Activated CD8-positive, alpha-beta T cell treated with anti-CD3 and anti-CD28 coated beads for 36 hours (primary cell): ENCODE data around the gene RNF112. TPM values are rescaled to one million over a fixed set of nuclear protein-coding genes. Genes with fewer than 3 reads are reported as not detected.

ENCODE experiments used
- ATAC-seq: fragments of 200-7000 bp; cut with Tn5 transposase; one replicate; pipeline ENCODE4 v1.10.0; 2021; ENCODE audit warnings: mild to moderate bottlenecking, moderate library complexity
- CTCF ChIA-PET: fragments of 350-600 bp; sonication (Branson Sonifier 250); formaldehyde crosslinking; loops from one replicate; lab custom pipeline; 2021; ENCODE audit warnings: antibody characterized with exemption; lab: Charles Lee
- POLR2A ChIA-PET: fragments of 350-600 bp; sonication (Branson Sonifier 250); formaldehyde crosslinking; loops from one replicate; lab custom pipeline; 2021; ENCODE audit warnings: antibody characterized with exemption; lab: Charles Lee
- DNase-seq: peaks from one replicate; pipeline ENCODE4 v3.0.0-alpha.2; 2020
- H3K27ac Mint-ChIP-seq: one replicate; pipeline ENCODE4 v1.8.0; 2021; ENCODE audit warnings: mild to moderate bottlenecking, mixed read lengths
- H3K27me3 Mint-ChIP-seq: one replicate; pipeline ENCODE4 v1.8.0; 2021; ENCODE audit warnings: mixed read lengths
- H3K36me3 Mint-ChIP-seq: one replicate; pipeline ENCODE4 v1.8.0; 2021; ENCODE audit warnings: low read depth, mixed read lengths
- H3K4me1 Mint-ChIP-seq: one replicate; pipeline ENCODE4 v1.8.0; 2021; ENCODE audit warnings: low read depth, mixed read lengths
- H3K4me3 Mint-ChIP-seq: one replicate; pipeline ENCODE4 v1.8.0; 2021; ENCODE audit warnings: mild to moderate bottlenecking, moderate library complexity, mixed read lengths
- H3K9me3 Mint-ChIP-seq: one replicate; pipeline ENCODE4 v1.8.0; 2021; ENCODE audit warnings: mixed read lengths
- intact Hi-C: fragments of 100-400 bp; cut with micrococcal nuclease; formaldehyde crosslinking; loops from one replicate; pipeline ENCODE4 v1.10.0; 2022
- total RNA-seq, 2 experiments: library from RNA; stranded (reverse); gene quantifications; one replicate each; pipeline ENCODE4 v1.2.3, GENCODE V29; 2021
- TF ChIP-seq, protein P1 (sequence below): fragments of 200-600 bp; IDR thresholded peaks from one replicate; pipeline ENCODE4 v1.8.0; 2022; ENCODE audit warnings: antibody characterized with exemption, mild to moderate bottlenecking

The RNF112 gene
- total RNA-seq, 2 experiments from 2014 or later: 0.34 to 0.63 TPM

DNA sequence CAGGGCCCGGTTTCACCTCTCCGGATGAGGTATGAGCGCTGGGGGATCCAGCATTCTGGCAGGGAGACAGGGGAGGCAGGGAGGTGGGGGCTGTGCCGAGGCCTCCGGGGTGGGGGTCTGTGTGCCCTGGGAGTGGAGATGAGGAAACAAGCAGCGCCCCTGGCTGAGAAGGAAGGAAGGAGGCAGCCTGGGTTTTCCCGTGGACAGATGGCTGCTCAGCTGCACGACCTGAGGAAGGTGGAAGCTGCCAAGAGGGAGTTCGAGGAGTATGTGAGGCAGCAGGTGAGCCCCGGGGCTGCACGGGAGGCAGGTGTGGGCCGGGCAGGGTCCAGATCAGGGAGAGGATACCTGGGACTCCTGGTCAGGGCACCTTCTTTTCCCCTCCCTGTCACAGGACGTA is 4.3 kb downstream of the RNF112 start:
- Mint-ChIP-seq H3K4me3 (no peak overlapping the region), H3K9me3 (no peaks in the 10 kb centered on the region), H3K27me3 (no peaks in the 10 kb centered on the region), H3K27ac (no peak overlapping the region), H3K4me1 (peaks cover 2% of the 10 kb centered on the region), H3K36me3 (no peaks in the 10 kb centered on the region)
- intact Hi-C loops: no loop called here
- TF ChIP-seq, protein P1, sequence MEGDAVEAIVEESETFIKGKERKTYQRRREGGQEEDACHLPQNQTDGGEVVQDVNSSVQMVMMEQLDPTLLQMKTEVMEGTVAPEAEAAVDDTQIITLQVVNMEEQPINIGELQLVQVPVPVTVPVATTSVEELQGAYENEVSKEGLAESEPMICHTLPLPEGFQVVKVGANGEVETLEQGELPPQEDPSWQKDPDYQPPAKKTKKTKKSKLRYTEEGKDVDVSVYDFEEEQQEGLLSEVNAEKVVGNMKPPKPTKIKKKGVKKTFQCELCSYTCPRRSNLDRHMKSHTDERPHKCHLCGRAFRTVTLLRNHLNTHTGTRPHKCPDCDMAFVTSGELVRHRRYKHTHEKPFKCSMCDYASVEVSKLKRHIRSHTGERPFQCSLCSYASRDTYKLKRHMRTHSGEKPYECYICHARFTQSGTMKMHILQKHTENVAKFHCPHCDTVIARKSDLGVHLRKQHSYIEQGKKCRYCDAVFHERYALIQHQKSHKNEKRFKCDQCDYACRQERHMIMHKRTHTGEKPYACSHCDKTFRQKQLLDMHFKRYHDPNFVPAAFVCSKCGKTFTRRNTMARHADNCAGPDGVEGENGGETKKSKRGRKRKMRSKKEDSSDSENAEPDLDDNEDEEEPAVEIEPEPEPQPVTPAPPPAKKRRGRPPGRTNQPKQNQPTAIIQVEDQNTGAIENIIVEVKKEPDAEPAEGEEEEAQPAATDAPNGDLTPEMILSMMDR: no peak
- CTCF ChIA-PET: interaction anchor here (2.9 kb wide), 1 partner anchor 32 kb away, joined by 7 read pairs; no protein-coding TSS in a partner anchor
- DNase-seq (no peak), ATAC-seq (no peak)
- POLR2A ChIA-PET: no interaction called here

DNA sequence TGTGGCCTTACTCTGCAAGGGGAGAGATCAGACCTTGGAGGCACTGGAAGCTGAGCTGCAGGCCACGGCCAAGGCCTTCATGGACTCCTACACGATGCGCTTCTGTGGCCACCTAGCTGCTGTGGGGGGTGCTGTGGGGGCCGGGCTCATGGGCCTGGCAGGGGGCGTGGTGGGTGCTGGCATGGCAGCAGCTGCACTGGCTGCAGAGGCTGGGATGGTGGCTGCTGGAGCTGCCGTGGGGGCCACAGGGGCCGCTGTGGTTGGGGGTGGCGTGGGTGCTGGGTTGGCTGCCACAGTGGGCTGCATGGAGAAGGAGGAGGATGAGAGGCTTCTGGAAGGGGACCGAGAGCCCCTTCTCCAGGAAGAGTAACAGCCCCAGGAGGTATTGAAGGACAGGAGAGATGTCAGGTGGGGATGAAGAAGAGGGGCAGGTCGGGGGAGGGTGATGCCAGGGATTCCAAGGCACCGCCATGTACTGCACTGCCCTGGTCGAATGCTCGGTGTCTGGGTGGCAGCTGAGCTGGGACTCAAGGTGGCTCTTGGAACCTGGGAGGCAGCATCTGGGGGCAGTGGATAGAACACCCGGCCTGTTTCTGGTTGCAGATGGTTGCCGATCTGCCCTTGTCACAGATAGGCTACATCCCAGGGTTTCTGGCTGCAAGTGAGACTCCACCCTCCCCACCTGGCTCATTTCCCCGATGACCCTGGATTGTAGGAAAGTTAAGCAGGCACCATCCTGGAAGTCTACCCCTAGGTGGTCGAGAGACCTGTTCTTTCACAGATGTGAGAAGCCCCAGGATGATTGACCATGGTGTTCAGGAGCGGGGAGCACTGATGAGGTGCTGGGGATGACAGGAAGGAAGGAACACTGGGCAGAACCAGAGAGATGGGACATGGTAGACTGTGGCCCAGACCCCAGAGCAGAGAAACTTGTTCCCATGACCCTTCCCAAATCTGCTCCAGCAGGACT is 5.1 kb downstream of the RNF112 start:
- peaks cover 2% of the 10 kb centered on the region for H3K4me1 Mint-ChIP-seq
- H3K9me3 Mint-ChIP-seq: no peaks in the 10 kb centered on the region
- no peaks in the 10 kb centered on the region for H3K27me3 Mint-ChIP-seq
- no peak overlapping the region for H3K4me3 Mint-ChIP-seq
- ATAC-seq (no peak), DNase-seq (no peak)
- H3K36me3 Mint-ChIP-seq: no peaks in the 10 kb centered on the region
- intact Hi-C loops: no loop called here
- ChIA-PET CTCF (interaction anchor here (2.9 kb wide), 1 partner anchor 31 kb away, joined by 7 read pairs; no protein-coding TSS in a partner anchor), POLR2A (interaction anchor here (0.6 kb wide), 1 partner anchor 51 kb away, joined by 3 read pairs; no protein-coding TSS in a partner anchor)
- no peak overlapping the region for H3K27ac Mint-ChIP-seq
- TF ChIP-seq, protein P1: no peak

DNA sequence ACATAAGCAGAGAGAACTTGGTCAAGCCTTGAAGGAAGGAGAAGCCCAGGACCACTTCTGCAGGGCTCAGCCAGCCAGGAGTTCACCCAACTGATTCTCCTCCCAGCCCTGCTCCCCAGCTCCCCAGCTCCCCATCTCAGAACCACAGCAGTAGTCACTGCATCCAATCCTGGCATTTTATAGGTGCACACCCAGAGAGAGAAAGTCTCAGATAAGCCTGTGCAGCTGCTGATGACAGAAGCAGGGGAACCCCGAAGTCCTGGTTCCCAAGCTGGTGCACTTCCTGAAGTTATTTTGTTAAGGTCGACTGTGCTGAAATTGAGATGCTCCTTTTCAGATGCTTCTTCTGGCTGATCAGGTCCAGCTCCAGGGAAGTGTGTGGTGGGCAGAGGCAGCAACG is 6.6 kb downstream of the RNF112 start:
- DNase-seq (no peak), ATAC-seq (no peak)
- ChIA-PET POLR2A (no interaction called here), CTCF (interaction anchor here (0.9 kb wide), 1 partner anchor 10 kb away, joined by 3 read pairs; no protein-coding TSS in a partner anchor)
- Mint-ChIP-seq H3K36me3 (no peaks in the 10 kb centered on the region), H3K27me3 (peaks cover 1% of the 10 kb centered on the region), H3K27ac (no peak overlapping the region), H3K4me1 (peaks cover 2% of the 10 kb centered on the region), H3K9me3 (no peaks in the 10 kb centered on the region), H3K4me3 (no peak overlapping the region)
- TF ChIP-seq, protein P1: no peak
- intact Hi-C loops: no loop called here

DNA sequence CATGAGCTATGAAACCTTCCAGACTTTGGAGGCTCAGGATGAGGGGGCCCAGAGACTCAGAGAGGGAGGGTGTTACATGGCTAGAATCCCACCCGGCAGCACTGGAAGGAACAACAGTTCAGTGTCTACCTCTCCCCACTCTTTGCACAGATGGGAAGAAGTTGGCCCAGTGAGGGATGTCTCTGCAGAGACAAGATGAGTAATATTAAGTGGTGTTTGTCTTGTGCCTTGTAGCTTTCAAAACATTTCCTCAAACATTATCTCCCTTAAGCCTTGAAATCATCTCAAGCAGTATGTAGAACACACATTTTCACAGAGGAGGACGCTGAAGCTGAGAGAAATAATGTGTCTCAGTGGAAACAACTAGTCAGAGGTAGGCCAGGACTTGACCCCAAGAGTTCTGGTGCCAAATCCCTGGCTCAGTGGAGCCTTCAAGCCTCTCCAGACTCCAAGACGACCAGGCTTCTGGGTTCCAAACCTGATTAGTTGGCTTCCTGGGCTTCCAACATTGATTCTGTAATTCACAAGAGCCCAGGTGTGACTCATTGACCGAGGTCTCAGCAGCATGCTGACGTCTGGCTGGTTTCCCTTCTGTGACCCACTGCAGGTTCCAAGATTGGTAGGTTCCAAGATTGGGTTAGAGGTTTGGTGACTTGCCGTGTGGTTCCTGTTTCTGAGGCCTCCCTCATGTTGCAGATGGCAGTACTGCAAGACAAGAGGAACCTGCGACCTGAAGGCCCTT is 7.4 kb downstream of the RNF112 start:
- intact Hi-C loops: no loop called here
- Mint-ChIP-seq H3K27me3 (peaks cover 1% of the 10 kb centered on the region), H3K9me3 (no peaks in the 10 kb centered on the region), H3K36me3 (no peaks in the 10 kb centered on the region), H3K4me3 (no peak overlapping the region), H3K27ac (no peak overlapping the region), H3K4me1 (peaks cover 2% of the 10 kb centered on the region)
- ChIA-PET POLR2A (no interaction called here), CTCF (no interaction called here)
- DNase-seq (peak; percentile 29), ATAC-seq (peak; percentile 77)
- TF ChIP-seq, protein P1: no peak
